Measurements from ENCODE around the gene ARID1B. TPM values are rescaled to one million over a fixed set of nuclear protein-coding genes. Genes with fewer than 3 reads are reported as not detected.

ARID1B gene
- total RNA-seq, 1 experiment from 2014 or later, result 91.7 TPM

DNA sequence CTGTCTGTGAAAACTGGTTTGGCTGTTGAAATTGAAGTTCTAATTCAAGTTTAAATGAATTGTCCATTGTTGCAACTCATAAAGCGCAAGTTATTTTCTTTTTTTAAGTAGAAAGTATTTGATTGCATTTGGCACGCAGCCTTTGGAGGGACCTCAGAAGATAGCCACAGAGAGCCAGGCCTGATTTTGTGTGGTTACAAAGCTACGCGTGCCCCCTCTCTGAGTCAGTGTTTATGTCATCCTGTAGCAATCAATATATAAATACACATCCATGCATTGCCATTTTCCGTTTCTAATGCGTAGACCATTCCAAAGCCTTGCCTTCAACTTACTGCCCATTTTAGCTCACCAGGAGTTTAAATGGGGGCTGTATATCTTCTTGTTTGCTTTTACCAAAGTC is 372.9 kb downstream of the ARID1B start:
- Histone ChIP-seq H3K4me1 (ENCODE audit: control insufficient read depth, insufficient read depth, low read length) (peaks cover 50% of the 10 kb centered on the region), H3K36me3 (ENCODE audit: control insufficient read depth, insufficient read depth, low read length) (peaks cover 2% of the 10 kb centered on the region; the same call in 1 of the 2 replicates), H3K27ac (ENCODE audit: low read length) (peak overlapping the region; percentile 98), H3K27me3 (ENCODE audit: control insufficient read depth, insufficient read depth, low read length) (no peaks in the 10 kb centered on the region), H3K9me3 (ENCODE audit: control insufficient read depth, insufficient read depth, low read depth, low read length) (no peaks in the 10 kb centered on the region), H3K4me3 (ENCODE audit: low read depth in 2 of 2, low read length in 2 of 2) (no peak overlapping the region)
- no peak for TF ChIP-seq TCF7L2 (IDR thresholded peaks at IDR 0.05; ENCODE audit: low read depth, low read length)
- no peak for TF ChIP-seq SIN3A (IDR thresholded peaks at IDR 0.05; ENCODE audit: borderline replicate concordance, insufficient read depth, low read depth, low read length)
- TF ChIP-seq, protein P1, sequence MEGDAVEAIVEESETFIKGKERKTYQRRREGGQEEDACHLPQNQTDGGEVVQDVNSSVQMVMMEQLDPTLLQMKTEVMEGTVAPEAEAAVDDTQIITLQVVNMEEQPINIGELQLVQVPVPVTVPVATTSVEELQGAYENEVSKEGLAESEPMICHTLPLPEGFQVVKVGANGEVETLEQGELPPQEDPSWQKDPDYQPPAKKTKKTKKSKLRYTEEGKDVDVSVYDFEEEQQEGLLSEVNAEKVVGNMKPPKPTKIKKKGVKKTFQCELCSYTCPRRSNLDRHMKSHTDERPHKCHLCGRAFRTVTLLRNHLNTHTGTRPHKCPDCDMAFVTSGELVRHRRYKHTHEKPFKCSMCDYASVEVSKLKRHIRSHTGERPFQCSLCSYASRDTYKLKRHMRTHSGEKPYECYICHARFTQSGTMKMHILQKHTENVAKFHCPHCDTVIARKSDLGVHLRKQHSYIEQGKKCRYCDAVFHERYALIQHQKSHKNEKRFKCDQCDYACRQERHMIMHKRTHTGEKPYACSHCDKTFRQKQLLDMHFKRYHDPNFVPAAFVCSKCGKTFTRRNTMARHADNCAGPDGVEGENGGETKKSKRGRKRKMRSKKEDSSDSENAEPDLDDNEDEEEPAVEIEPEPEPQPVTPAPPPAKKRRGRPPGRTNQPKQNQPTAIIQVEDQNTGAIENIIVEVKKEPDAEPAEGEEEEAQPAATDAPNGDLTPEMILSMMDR (IDR thresholded peaks at IDR 0.05), result no peak
- TF ChIP-seq, protein P2, sequence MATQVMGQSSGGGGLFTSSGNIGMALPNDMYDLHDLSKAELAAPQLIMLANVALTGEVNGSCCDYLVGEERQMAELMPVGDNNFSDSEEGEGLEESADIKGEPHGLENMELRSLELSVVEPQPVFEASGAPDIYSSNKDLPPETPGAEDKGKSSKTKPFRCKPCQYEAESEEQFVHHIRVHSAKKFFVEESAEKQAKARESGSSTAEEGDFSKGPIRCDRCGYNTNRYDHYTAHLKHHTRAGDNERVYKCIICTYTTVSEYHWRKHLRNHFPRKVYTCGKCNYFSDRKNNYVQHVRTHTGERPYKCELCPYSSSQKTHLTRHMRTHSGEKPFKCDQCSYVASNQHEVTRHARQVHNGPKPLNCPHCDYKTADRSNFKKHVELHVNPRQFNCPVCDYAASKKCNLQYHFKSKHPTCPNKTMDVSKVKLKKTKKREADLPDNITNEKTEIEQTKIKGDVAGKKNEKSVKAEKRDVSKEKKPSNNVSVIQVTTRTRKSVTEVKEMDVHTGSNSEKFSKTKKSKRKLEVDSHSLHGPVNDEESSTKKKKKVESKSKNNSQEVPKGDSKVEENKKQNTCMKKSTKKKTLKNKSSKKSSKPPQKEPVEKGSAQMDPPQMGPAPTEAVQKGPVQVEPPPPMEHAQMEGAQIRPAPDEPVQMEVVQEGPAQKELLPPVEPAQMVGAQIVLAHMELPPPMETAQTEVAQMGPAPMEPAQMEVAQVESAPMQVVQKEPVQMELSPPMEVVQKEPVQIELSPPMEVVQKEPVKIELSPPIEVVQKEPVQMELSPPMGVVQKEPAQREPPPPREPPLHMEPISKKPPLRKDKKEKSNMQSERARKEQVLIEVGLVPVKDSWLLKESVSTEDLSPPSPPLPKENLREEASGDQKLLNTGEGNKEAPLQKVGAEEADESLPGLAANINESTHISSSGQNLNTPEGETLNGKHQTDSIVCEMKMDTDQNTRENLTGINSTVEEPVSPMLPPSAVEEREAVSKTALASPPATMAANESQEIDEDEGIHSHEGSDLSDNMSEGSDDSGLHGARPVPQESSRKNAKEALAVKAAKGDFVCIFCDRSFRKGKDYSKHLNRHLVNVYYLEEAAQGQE (IDR thresholded peaks at IDR 0.05; ENCODE audit: insufficient read depth in 1 of 2, low read depth in 2 of 2, low read length in 1 of 2), result no peak
- no peak for TF ChIP-seq POLR2AphosphoS5 (IDR thresholded peaks at IDR 0.05; ENCODE audit: low read depth, low read length)
- no peak for ATAC-seq
- ChIA-PET CTCF (no interaction called here), POLR2A (no interaction called here)
- intact Hi-C loops (cut with micrococcal nuclease; ENCODE audit: unreplicated experiment), result no loop called here
- DNase-seq (ENCODE audit: low read depth, low spot score), result no peak
- no TSS peak for BruUV-seq (replicated peaks)
- in situ Hi-C loops (cut with HindIII; ENCODE audit: low pct_unique_long_range_greater_than_20kb, low sequenced_read_pairs), result no loop called here

DNA sequence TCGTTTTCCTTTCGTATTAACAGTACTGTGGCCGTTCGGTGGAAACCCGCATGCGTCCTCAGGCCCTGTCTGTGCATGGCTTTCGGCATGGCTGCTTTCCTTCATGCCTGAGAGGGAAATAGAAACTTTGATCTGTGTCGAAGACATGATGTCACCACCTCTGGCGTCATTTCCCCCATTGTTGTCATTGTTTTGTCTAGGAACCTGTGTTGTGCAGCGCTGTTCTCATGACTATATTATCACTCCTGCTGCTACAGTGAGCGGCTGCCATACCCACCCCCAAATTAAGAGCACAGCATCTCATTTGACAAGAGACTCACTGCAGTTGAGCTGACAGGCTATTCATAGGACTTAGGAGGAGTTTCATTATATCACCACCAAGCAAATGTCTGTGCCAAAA is 373.9 kb downstream of the ARID1B start:
- CTCF ChIA-PET, result no interaction called here
- Histone ChIP-seq H3K36me3 (ENCODE audit: control insufficient read depth, insufficient read depth, low read length) (peaks cover 5% of the 10 kb centered on the region), H3K27me3 (ENCODE audit: control insufficient read depth, insufficient read depth, low read length) (no peaks in the 10 kb centered on the region), H3K27ac (ENCODE audit: low read length) (peak overlapping the region; percentile 35; the same call in 1 of the 2 replicates), H3K9me3 (ENCODE audit: control insufficient read depth, insufficient read depth, low read depth, low read length) (no peaks in the 10 kb centered on the region), H3K4me1 (ENCODE audit: control insufficient read depth, insufficient read depth, low read length) (peaks cover 40% of the 10 kb centered on the region), H3K4me3 (ENCODE audit: low read depth in 2 of 2, low read length in 2 of 2) (no peak overlapping the region)
- intact Hi-C loops (cut with micrococcal nuclease; ENCODE audit: unreplicated experiment), result no loop called here
- ATAC-seq (no peak), DNase-seq (ENCODE audit: low read depth, low spot score) (no peak)
- TF ChIP-seq TCF7L2 (IDR thresholded peaks at IDR 0.05; ENCODE audit: low read depth, low read length), result no peak
- TF ChIP-seq POLR2AphosphoS5 (IDR thresholded peaks at IDR 0.05; ENCODE audit: low read depth, low read length), result no peak
- TF ChIP-seq, protein P1 (IDR thresholded peaks at IDR 0.05), result no peak
- TF ChIP-seq, protein P2 (IDR thresholded peaks at IDR 0.05; ENCODE audit: insufficient read depth in 1 of 2, low read depth in 2 of 2, low read length in 1 of 2), result no peak
- no peak for TF ChIP-seq SIN3A (IDR thresholded peaks at IDR 0.05; ENCODE audit: borderline replicate concordance, insufficient read depth, low read depth, low read length)
- POLR2A ChIA-PET, result no interaction called here
- no TSS peak for BruUV-seq (replicated peaks)
- in situ Hi-C loops (cut with HindIII; ENCODE audit: low pct_unique_long_range_greater_than_20kb, low sequenced_read_pairs), result no loop called here
